ENCODE results near the gene BRK1.
"Not testable (repeated sequence)": the region's sequence is repeated elsewhere in the genome, so short reads cannot be mapped to it uniquely, and the experiment has no call there.

Gene BRK1

GRCh38 chr3:10119376-10119775 is 3.9 kb downstream of the BRK1 start:
- no peak overlapping the region for H3K9ac ChIP-seq (ENCODE audit: low read length)
- no peak overlapping the region for H3K4me3 ChIP-seq (ENCODE audit: low read depth, low read length, poor library complexity, severe bottlenecking)
- no peak for TF ChIP-seq EZH2 (IDR thresholded peaks at IDR 0.05; ENCODE audit: borderline replicate concordance, low read length)
- TF ChIP-seq CTCF (IDR thresholded peaks at IDR 0.05; ENCODE audit: low read length), result no peak
- no peaks in the 10 kb centered on the region for H3K9me2 ChIP-seq (ENCODE audit: low read depth, low read length)
- H3K27me3 ChIP-seq (ENCODE audit: insufficient read depth, low read length), result no peaks in the 10 kb centered on the region
- H4K20me1 ChIP-seq (ENCODE audit: insufficient read depth, low read length), result no peaks in the 10 kb centered on the region
- H3K36me3 ChIP-seq (ENCODE audit: insufficient read depth, low read length), result peaks cover 62% of the 10 kb centered on the region
- H3K9me3 ChIP-seq (ENCODE audit: low read length), result no peaks in the 10 kb centered on the region
- no peak overlapping the region for H3K27ac ChIP-seq (ENCODE audit: low read depth, low read length, poor library complexity, severe bottlenecking)
- no peak overlapping the region for H2AFZ ChIP-seq (ENCODE audit: low read length)
- no peak overlapping the region for H3K4me2 ChIP-seq (ENCODE audit: low read length)
- no peaks in the 10 kb centered on the region for H3F3A ChIP-seq (ENCODE audit: insufficient read depth, low read length)
- H3K79me2 ChIP-seq (ENCODE audit: insufficient read depth, low read length), result peaks cover 61% of the 10 kb centered on the region
- peaks cover 24% of the 10 kb centered on the region for H3K4me1 ChIP-seq (ENCODE audit: insufficient read depth, low read length, severe bottlenecking)

- H2AFZ ChIP-seq (ENCODE audit: low read length), result no peak overlapping the region
- H4K20me1 ChIP-seq (ENCODE audit: insufficient read depth, low read length), result no peaks in the 10 kb centered on the region
- peaks cover 58% of the 10 kb centered on the region for H3K79me2 ChIP-seq (ENCODE audit: insufficient read depth, low read length)
- H3K36me3 ChIP-seq (ENCODE audit: insufficient read depth, low read length), result peaks cover 79% of the 10 kb centered on the region
- peaks cover 18% of the 10 kb centered on the region for H3K4me1 ChIP-seq (ENCODE audit: insufficient read depth, low read length, severe bottlenecking)
- H3K9ac ChIP-seq (ENCODE audit: low read length), result no peak overlapping the region
- no peaks in the 10 kb centered on the region for H3K9me2 ChIP-seq (ENCODE audit: low read depth, low read length)
- no peak for TF ChIP-seq EZH2 (IDR thresholded peaks at IDR 0.05; ENCODE audit: borderline replicate concordance, low read length)
- no peaks in the 10 kb centered on the region for H3K27me3 ChIP-seq (ENCODE audit: insufficient read depth, low read length)
- no peaks in the 10 kb centered on the region for H3K9me3 ChIP-seq (ENCODE audit: low read length)
- no peaks in the 10 kb centered on the region for H3F3A ChIP-seq (ENCODE audit: insufficient read depth, low read length)
- no peak overlapping the region for H3K4me3 ChIP-seq (ENCODE audit: low read depth, low read length, poor library complexity, severe bottlenecking)
- H3K4me2 ChIP-seq (ENCODE audit: low read length), result no peak overlapping the region
- H3K27ac ChIP-seq (ENCODE audit: low read depth, low read length, poor library complexity, severe bottlenecking), result no peak overlapping the region
These were observed 5.6 kb downstream of the BRK1 start for GRCh38 chr3:10121064-10121463.

GRCh38 chr3:10122724-10123123 is 7.2 kb downstream of the BRK1 start:
- Histone ChIP-seq H3K4me1 (ENCODE audit: insufficient read depth, low read length, severe bottlenecking) (peaks cover 1% of the 10 kb centered on the region), H3K27ac (ENCODE audit: low read depth, low read length, poor library complexity, severe bottlenecking) (no peak overlapping the region), H3K4me3 (ENCODE audit: low read depth, low read length, poor library complexity, severe bottlenecking) (no peak overlapping the region), H3K9me2 (ENCODE audit: low read depth, low read length) (no peaks in the 10 kb centered on the region), H3K27me3 (ENCODE audit: insufficient read depth, low read length) (no peaks in the 10 kb centered on the region), H4K20me1 (ENCODE audit: insufficient read depth, low read length) (no peaks in the 10 kb centered on the region), H3K9me3 (ENCODE audit: low read length) (no peaks in the 10 kb centered on the region), H3K4me2 (ENCODE audit: low read length) (no peak overlapping the region), H3K79me2 (ENCODE audit: insufficient read depth, low read length) (peaks cover 42% of the 10 kb centered on the region), H3K9ac (ENCODE audit: low read length) (no peak overlapping the region), H3K36me3 (ENCODE audit: insufficient read depth, low read length) (peaks cover 84% of the 10 kb centered on the region), H3F3A (ENCODE audit: insufficient read depth, low read length) (no peaks in the 10 kb centered on the region), H2AFZ (ENCODE audit: low read length) (no peak overlapping the region)
- no peak for TF ChIP-seq EZH2 (IDR thresholded peaks at IDR 0.05; ENCODE audit: borderline replicate concordance, low read length)

- H3K36me3 ChIP-seq (ENCODE audit: insufficient read depth, low read length); H3K9me3 ChIP-seq (ENCODE audit: low read length); H3K4me3 ChIP-seq (ENCODE audit: low read depth, low read length, poor library complexity, severe bottlenecking); H3K4me2 ChIP-seq (ENCODE audit: low read length); H2AFZ ChIP-seq (ENCODE audit: low read length); H3K4me1 ChIP-seq (ENCODE audit: insufficient read depth, low read length, severe bottlenecking); H3F3A ChIP-seq (ENCODE audit: insufficient read depth, low read length); H3K9ac ChIP-seq (ENCODE audit: low read length); H3K27me3 ChIP-seq (ENCODE audit: insufficient read depth, low read length); H4K20me1 ChIP-seq (ENCODE audit: insufficient read depth, low read length); H3K79me2 ChIP-seq (ENCODE audit: insufficient read depth, low read length); H3K9me2 ChIP-seq (ENCODE audit: low read depth, low read length); H3K27ac ChIP-seq (ENCODE audit: low read depth, low read length, poor library complexity, severe bottlenecking): not testable (repeated sequence)
These were observed 20.4 kb downstream of the BRK1 start for GRCh38 chr3:10135872-10136271.
